ENCODE results near the gene GOLGA6L1.
"Not testable (repeated sequence)": the region's sequence is repeated elsewhere in the genome, so short reads cannot be mapped to it uniquely, and the experiment has no call there.

GOLGA6L1 gene

GRCh38 chr15:23136722-23137121, at the start of gene GOLGA6L1:
TSS of gene GOLGA6L1 (minus strand) at chr15:23136822. CDS start at chr15:23136731, 91 bp downstream.
- H3K4me3 ChIP-seq (ENCODE audit: low read length); DNase-seq (ENCODE audit: low read depth): not testable (repeated sequence)

- not testable (repeated sequence) for DNase-seq (ENCODE audit: low read depth); H3K4me3 ChIP-seq (ENCODE audit: low read length)
Observed at GRCh38 chr15:23181201-23181600, 44.6 kb upstream of the GOLGA6L1 start.

GRCh38 chr15:23180547-23180927, 43.9 kb upstream of the GOLGA6L1 start:
- not testable (repeated sequence) for H3K4me3 ChIP-seq (ENCODE audit: low read length); DNase-seq (ENCODE audit: low read depth)

GRCh38 chr15:23179768-23180546, 43.3 kb upstream of the GOLGA6L1 start:
- H3K4me3 ChIP-seq (ENCODE audit: low read length); DNase-seq (ENCODE audit: low read depth): not testable (repeated sequence)

- H3K4me3 ChIP-seq (ENCODE audit: low read length); DNase-seq (ENCODE audit: low read depth): not testable (repeated sequence)
Observed at GRCh38 chr15:23176683-23177082, 40.1 kb upstream of the GOLGA6L1 start.

GRCh38 chr15:23175606-23176005, 39.0 kb upstream of the GOLGA6L1 start:
- not testable (repeated sequence) for DNase-seq (ENCODE audit: low read depth)

GRCh38 chr15:23174609-23175140, 38.1 kb upstream of the GOLGA6L1 start:
- not testable (repeated sequence) for H3K4me3 ChIP-seq (ENCODE audit: low read length); DNase-seq (ENCODE audit: low read depth)

More at GRCh38 chr15:23175606-23176005, 39.0 kb upstream of the GOLGA6L1 start:
- not testable (repeated sequence) for H3K4me3 ChIP-seq (ENCODE audit: low read length)

- not testable (repeated sequence) for H3K4me3 ChIP-seq (ENCODE audit: low read length); DNase-seq (ENCODE audit: low read depth)
Observed at GRCh38 chr15:23132787-23133186, 3.8 kb downstream of the GOLGA6L1 start.

- no peak for TF ChIP-seq CTCF (conservative IDR thresholded peaks at IDR 0.05; ENCODE audit: low read length)
- no peak for DNase-seq (ENCODE audit: low read depth)
- no peak overlapping the region for H3K4me3 ChIP-seq (ENCODE audit: low read length)
Observed at GRCh38 chr15:23118208-23118607, 18.4 kb downstream of the GOLGA6L1 start.

GRCh38 chr15:23095796-23096195, 40.8 kb downstream of the GOLGA6L1 start:
- no peak for TF ChIP-seq CTCF (conservative IDR thresholded peaks at IDR 0.05; ENCODE audit: low read length)
- no peak overlapping the region for H3K4me3 ChIP-seq (ENCODE audit: low read length)
- no peak for DNase-seq (ENCODE audit: low read depth)

GRCh38 chr15:23083115-23083514, 53.5 kb downstream of the GOLGA6L1 start:
- no peak for DNase-seq (ENCODE audit: low read depth)
- no peak overlapping the region for H3K4me3 ChIP-seq (ENCODE audit: low read length)
- no peak for TF ChIP-seq CTCF (conservative IDR thresholded peaks at IDR 0.05; ENCODE audit: low read length)

- H3K4me3 ChIP-seq (ENCODE audit: low read length); DNase-seq (ENCODE audit: low read depth): not testable (repeated sequence)
Observed at GRCh38 chr15:23081996-23082737, 54.5 kb downstream of the GOLGA6L1 start.
